Activated CD8-positive, alpha-beta memory T cell treated with anti-CD3 and anti-CD28 coated beads, Interleukin-2, amount 50 U/mL, for 1 hour (primary cell): ENCODE results near the gene CCDC88C.
"Not testable (repeated sequence)": the region's sequence is repeated elsewhere in the genome, so short reads cannot be mapped to it uniquely, and the experiment has no call there.

Source experiments
- DNase-seq: peaks from one replicate; pipeline ENCODE4 v3.0.0-alpha.2; 2020; ENCODE audit errors: extremely low read depth

The CCDC88C gene

DNA sequence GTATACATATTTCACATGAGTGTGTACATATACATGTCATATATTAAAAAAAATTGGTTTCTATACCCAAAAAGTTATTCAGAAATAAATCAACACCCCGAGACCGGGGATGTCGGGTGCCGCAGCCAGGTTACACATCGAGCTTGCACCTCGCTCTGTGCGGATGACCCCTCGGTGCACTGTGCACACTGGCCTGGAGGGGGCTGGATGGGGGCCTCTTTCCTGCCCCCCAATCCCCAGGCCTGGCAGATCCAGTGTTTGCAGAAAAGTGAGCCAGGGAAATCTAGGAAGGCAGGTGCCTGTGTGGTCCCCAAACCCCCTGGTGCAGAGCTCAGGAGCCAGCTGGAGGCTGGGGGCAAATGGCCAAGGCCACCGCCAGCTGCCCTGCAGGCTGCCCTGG is 146.0 kb downstream of the CCDC88C start:
- DNase-seq: no peak

GRCh38 chr14:91270619-91271018 is 147.0 kb downstream of the CCDC88C start:
- no peak for DNase-seq

DNA sequence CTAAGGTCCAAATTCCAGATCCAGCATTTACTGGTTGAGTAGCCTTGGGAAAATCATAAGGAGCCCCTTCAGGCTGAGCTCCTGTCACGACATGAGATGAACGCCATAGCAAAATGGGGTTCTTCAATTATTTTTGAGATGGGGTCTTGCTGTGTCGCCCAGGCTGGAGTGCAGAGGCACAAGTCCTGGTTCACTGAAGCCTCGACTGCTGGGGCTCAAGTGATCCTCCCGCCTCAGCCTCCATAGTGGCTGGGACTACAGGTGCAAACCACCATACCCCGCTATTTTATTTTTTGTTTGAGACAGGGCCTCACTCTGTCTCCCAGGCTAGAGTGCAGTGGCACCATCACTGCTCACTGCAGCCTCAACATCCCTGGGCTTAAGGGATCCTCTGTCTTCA is 147.4 kb downstream of the CCDC88C start:
- DNase-seq: no peak

DNA sequence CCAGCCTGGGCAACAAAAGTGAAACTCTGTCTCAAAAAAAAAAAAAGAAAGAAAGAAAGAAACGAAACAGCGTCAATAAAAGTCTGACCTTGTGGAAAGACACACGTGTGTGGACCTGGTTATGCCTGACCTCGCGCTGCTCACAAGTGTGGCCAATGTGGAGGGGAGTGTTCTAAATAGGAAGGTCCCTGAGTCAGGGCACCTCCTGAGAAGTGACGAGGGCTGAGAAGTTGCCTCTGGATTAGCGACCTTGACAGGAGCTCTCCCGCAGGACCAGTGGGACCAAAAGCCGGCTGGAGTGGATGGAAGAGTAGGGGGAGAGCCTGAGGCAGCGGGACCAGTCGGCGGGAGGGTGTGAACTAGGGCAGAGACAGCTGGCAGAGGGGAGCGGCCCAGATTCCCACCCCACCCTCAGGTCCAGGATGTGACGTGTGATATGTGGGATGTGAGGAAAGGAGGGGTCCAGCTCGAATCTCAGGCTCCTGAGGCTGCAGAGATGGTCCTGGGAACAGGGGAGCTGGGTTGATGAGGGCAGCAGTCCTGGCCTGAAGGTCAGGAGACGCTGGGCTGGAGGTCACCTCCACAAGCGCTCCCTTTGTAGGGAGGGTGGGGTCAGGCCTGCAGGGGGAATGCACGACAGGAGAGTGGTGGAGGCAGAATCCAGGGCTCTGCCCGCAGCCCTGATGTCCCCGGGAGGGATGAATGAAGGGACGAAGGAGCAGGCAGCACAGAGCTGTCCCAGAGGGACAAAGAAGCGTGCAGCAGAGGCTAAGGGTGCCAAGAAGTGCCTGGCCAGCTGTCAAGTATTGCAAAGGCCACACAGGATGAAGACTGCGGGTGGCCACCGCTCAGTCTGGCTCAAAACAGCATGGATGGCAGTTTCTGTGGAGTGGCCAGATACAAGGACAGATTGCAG is 148.3 kb downstream of the CCDC88C start:
- no peak for DNase-seq

DNA sequence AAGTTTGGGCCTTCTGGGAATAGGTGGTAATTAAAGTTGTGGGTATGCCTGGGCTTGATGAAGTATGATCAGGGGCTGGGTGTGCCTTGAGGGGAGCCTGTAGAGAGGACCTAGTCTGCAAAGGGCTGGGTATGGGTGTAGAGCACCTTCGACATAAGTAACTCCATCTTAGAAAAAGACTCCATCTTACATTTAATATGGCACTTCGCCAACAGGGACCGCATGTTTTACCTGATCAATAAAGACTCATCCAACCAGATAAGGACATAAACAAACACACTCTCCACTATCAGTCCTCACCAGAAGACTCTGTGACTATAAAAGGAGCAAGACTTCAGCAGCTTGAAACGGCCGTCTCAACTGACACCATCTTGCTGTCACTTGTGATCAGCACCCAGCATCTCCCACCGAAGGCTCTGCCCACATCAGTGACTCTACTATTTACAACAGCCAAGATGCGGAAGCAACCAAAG is 149.6 kb downstream of the CCDC88C start:
- DNase-seq: no peak

DNA sequence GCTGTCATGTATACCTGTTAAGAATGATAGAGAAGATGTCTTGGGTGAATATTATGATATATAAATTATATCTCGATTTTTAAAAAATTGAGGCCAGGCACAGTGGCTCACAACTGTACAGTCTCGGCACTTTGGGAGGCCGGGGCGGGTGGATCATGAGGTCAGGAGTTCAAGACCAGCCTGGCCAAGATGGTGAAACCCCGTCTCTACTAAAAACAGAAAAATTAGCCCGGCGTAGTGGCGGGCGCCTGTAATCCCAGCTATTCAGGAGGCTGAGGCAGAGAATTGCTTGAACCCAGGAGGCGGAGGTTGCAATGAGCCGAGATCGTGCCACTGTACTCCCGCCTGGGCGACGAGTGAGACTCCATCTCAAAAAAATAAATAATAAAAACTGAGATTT is 151.3 kb downstream of the CCDC88C start:
- not testable (repeated sequence) for DNase-seq

DNA sequence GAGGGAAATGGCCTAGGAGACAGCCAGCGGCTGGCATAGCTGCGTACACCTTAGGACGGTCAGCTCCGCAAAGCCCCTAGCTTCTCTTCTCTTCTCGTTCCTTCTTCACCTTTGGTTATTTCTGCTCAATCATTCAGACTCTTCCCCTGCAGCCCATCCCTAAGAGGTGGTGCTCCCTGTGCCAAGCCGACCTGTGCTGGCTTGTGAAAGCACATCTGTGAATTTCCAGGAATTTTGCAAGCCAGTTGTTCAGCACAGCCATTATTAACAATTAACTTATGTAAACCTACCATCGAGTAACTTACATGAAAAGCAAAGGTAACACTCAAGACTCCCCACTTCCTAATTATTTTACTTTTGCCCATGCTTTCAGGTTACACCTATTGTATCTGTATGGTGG is 152.2 kb downstream of the CCDC88C start:
- DNase-seq: no peak

GRCh38 chr14:91264151-91265150 is 153.2 kb downstream of the CCDC88C start:
- DNase-seq: no peak

GRCh38 chr14:91263329-91263728 is 154.3 kb downstream of the CCDC88C start:
- no peak for DNase-seq

DNA sequence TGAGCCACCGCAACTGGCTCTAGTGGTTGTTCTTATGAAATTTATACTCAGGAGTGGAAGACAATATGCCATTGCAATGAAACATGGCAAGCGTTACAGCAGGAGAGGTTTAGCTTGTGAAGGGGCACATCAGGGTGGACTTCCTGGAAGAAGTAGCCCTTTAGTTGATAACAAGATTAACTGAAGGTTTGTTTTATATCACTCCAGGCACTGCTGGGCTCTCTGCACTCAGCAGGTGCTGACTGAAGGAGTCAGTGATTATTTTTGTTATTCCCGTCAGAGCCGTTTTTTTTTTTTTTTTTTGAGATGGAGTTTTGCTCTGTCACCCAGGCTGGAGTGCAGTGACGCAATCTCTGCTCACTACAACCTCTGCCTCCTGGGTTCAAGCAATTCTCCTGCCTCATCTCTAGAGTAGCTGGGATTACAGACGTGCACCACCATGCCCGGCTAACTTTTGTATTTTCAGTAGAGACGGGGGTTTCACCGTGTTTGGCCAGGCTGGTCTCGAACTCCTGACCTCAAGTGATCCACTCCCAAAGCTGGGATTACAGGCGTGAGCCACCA is 155.6 kb downstream of the CCDC88C start:
- DNase-seq: no peak

- no peak for DNase-seq
Measured at GRCh38 chr14:91261115-91261514, 156.5 kb downstream of the CCDC88C start.

GRCh38 chr14:91258876-91259275 is 158.7 kb downstream of the CCDC88C start:
- no peak for DNase-seq

GRCh38 chr14:91258011-91258618 is 159.5 kb downstream of the CCDC88C start:
- DNase-seq: no peak

- no peak for DNase-seq
Measured at GRCh38 chr14:91257328-91258010, 160.2 kb downstream of the CCDC88C start.

- no peak for DNase-seq
Measured at GRCh38 chr14:91256661-91257060, 161.0 kb downstream of the CCDC88C start.

- DNase-seq: no peak
Measured at GRCh38 chr14:91255026-91255695, 162.5 kb downstream of the CCDC88C start.

DNA sequence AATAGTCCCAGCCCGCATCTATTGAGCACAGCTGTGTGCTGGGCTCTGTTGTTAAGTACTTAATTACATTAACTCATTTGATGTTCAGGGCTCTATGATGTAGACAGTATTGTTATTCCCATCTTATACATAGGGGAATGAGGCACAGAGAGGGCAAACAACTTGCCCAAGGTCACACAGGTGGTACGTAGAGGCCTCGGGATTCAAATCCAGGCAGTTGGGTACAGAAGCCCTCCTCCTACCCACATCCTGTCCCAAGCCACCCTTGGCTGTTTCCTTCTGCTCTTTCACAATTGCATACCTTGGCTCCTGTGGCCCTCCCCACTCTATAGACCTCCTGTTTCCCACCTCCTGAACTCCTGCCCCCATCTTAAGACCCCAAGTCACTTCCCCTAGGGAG is 163.2 kb downstream of the CCDC88C start:
- DNase-seq: no peak

- no peak for DNase-seq
Measured at GRCh38 chr14:91253795-91254323, 163.8 kb downstream of the CCDC88C start.

- no peak for DNase-seq
Measured at GRCh38 chr14:91252871-91253794, 164.5 kb downstream of the CCDC88C start.
